Osteocyte (in vitro differentiated cells): ENCODE data around the gene IGFN1. TPM values are rescaled to one million over a fixed set of nuclear protein-coding genes. Genes with fewer than 3 reads are reported as not detected.
A peak's percentile ranks its signal among the peaks of the same experiment; 100 is the strongest.

Source experiments
- DNase-seq: peaks from one replicate; pipeline ENCODE4 v3.0.0; 2021; ENCODE audit warnings: mixed read lengths; ENCODE audit not compliant: unreplicated experiment; ENCODE audit errors: extremely low spot score
- H3K27ac Mint-ChIP-seq: one replicate; pipeline ENCODE4 v1.8.0; 2021; ENCODE audit warnings: mild to moderate bottlenecking, mixed read lengths; ENCODE audit not compliant: unreplicated experiment
- H3K27me3 Mint-ChIP-seq: one replicate; pipeline ENCODE4 v1.8.0; 2021; ENCODE audit warnings: mixed read lengths; ENCODE audit not compliant: unreplicated experiment
- H3K36me3 Mint-ChIP-seq: one replicate; pipeline ENCODE4 v1.8.0; 2021; ENCODE audit warnings: mixed read lengths; ENCODE audit not compliant: unreplicated experiment
- H3K4me1 Mint-ChIP-seq: one replicate; pipeline ENCODE4 v1.8.0; 2021; ENCODE audit warnings: mixed read lengths; ENCODE audit not compliant: unreplicated experiment
- H3K4me3 Mint-ChIP-seq: one replicate; pipeline ENCODE4 v1.8.0; 2021; ENCODE audit warnings: mild to moderate bottlenecking, moderate library complexity, mixed read lengths; ENCODE audit not compliant: unreplicated experiment
- H3K9me3 Mint-ChIP-seq: one replicate; pipeline ENCODE4 v1.8.0; 2021; ENCODE audit warnings: mixed read lengths; ENCODE audit not compliant: unreplicated experiment
- CTCF ChIP-seq: fragments of 200-600 bp; sonication (generic); IDR thresholded peaks from 2 replicates; pipeline ENCODE4 v1.5.0; 2021; ENCODE audit warnings: antibody characterized with exemption, mild to moderate bottlenecking, moderate library complexity
- total RNA-seq: library from RNA; stranded (reverse); gene quantifications from 2 replicates; pipeline ENCODE4 v1.2.1, GENCODE V29; 2021

The IGFN1 gene
- total RNA-seq, 1 donor from 2014 or later = 3.8 TPM

GRCh38 chr1:201164645-201165044 is 26.0 kb upstream of the IGFN1 start:
- no peak for DNase-seq
- H3K4me1 Mint-ChIP-seq = peaks cover 8% of the 10 kb centered on the region
- no peak overlapping the region for H3K27ac Mint-ChIP-seq
- no peak for TF ChIP-seq CTCF
- H3K4me3 Mint-ChIP-seq = no peak overlapping the region
- H3K27me3 Mint-ChIP-seq = peaks cover 45% of the 10 kb centered on the region
- no peaks in the 10 kb centered on the region for H3K36me3 Mint-ChIP-seq
- H3K9me3 Mint-ChIP-seq = no peaks in the 10 kb centered on the region

- Mint-ChIP-seq H3K27ac (no peak overlapping the region), H3K4me1 (peaks cover 21% of the 10 kb centered on the region), H3K4me3 (no peak overlapping the region), H3K36me3 (no peaks in the 10 kb centered on the region), H3K9me3 (no peaks in the 10 kb centered on the region), H3K27me3 (peaks cover 30% of the 10 kb centered on the region)
- no peak for TF ChIP-seq CTCF
- no peak for DNase-seq
Measured at GRCh38 chr1:201167041-201167991, 23.3 kb upstream of the IGFN1 start.

GRCh38 chr1:201169203-201169602 is 21.4 kb upstream of the IGFN1 start:
- TF ChIP-seq CTCF = no peak
- H3K36me3 Mint-ChIP-seq = no peaks in the 10 kb centered on the region
- H3K9me3 Mint-ChIP-seq = no peaks in the 10 kb centered on the region
- H3K4me1 Mint-ChIP-seq = peaks cover 21% of the 10 kb centered on the region
- no peak for DNase-seq
- H3K27ac Mint-ChIP-seq = no peak overlapping the region
- H3K27me3 Mint-ChIP-seq = peaks cover 18% of the 10 kb centered on the region
- no peak overlapping the region for H3K4me3 Mint-ChIP-seq

GRCh38 chr1:201169971-201170532 is 20.6 kb upstream of the IGFN1 start:
- no peaks in the 10 kb centered on the region for H3K9me3 Mint-ChIP-seq
- H3K27me3 Mint-ChIP-seq = peaks cover 17% of the 10 kb centered on the region
- H3K4me1 Mint-ChIP-seq = peaks cover 21% of the 10 kb centered on the region
- no peaks in the 10 kb centered on the region for H3K36me3 Mint-ChIP-seq
- no peak for DNase-seq
- peak overlapping the region; percentile 82 for H3K27ac Mint-ChIP-seq
- no peak for TF ChIP-seq CTCF
- H3K4me3 Mint-ChIP-seq = peak overlapping the region; percentile 79

- peaks cover 21% of the 10 kb centered on the region for H3K4me1 Mint-ChIP-seq
- peak overlapping the region; percentile 79 for H3K4me3 Mint-ChIP-seq
- peaks cover 20% of the 10 kb centered on the region for H3K27me3 Mint-ChIP-seq
- H3K9me3 Mint-ChIP-seq = no peaks in the 10 kb centered on the region
- TF ChIP-seq CTCF = no peak
- peak overlapping the region; percentile 82 for H3K27ac Mint-ChIP-seq
- no peaks in the 10 kb centered on the region for H3K36me3 Mint-ChIP-seq
- peak; percentile 95 for DNase-seq
Measured at GRCh38 chr1:201170533-201171062, 20.0 kb upstream of the IGFN1 start.
